GM21360 (cell line): Measurements from ENCODE around the gene TF.
"Not testable (repeated sequence)": the region's sequence is repeated elsewhere in the genome, so short reads cannot be mapped to it uniquely, and the experiment has no call there.

Experiments
- ATAC-seq: cut with Tn5 transposase; IDR thresholded peaks from one replicate; pipeline ENCODE4 v1.9.1; 2021; ENCODE audit warnings: mild to moderate bottlenecking, moderate library complexity; ENCODE audit not compliant: unreplicated experiment

Gene TF

DNA sequence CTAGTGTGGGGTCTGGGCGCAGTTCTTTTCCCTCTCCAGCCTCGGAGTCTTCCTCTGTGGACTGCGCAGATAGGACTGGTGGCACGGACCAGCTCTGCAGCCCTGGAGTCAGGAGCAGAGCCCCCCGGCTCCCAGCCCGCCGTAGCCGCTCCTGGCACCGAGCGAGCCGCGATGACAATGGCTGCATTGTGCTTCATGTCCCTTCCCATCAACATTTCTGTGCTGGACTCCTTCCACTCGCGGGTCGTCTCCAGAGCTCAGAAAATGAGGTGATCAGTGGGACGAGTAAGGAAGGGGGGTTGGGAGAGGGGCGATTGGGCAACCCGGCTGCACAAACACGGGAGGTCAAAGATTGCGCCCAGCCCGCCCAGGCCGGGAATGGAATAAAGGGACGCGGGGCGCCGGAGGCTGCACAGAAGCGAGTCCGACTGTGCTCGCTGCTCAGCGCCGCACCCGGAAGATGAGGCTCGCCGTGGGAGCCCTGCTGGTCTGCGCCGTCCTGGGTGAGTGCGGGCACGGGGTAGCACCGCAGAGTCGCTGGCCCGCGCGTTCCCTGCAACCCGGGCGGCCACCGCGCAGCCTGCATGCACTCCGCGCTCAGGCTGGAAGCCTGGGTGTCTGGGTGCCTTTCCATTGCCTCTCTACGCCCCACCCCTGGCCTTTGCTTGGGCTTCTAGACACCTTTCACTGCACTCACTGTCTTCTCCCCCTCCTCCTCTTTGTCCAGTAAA is at the start of gene TF:
TSS of gene TF (plus strand) at position 413 of the 731 bp plus-strand sequence. CDS start at position 461, 48 bp downstream.
- no peak for ATAC-seq

DNA sequence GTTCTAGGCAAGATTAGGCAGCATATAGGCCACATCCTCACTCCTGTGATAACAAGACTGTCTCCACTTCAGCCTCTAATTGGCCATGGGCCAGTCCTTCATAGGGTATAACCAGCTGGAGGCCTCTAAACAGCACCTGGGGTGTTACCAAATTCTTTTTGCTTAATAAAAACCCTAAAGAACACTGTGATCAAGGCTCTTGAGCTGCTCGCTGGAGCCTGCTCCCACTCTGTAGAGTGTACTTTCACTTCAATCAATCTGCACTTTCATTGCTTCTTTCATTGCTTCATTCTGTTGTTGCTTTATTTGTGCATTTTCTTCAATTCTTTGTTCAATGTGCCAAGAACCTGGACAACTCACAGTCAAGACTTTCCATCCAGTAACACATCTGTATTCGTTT is 48.2 kb upstream of the TF start:
- no peak for ATAC-seq

DNA sequence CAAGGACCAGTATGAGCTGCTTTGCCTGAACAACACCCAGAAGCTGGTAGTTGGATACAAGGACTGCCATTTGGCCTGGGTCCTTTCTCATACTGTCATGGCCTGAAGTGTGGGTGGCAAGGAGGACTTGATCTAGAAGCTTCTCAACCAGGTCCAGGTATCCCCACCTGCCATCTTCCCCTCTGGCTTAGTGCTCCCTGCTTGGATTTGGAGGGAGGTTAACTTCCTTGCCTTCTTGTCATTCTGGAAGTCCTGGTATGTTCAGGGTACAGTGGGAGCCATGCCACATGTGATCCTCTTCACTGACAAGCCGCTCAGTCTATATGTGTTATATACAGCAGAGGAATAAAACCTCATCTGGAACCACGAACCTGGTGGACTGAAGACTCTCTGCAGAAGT is 46.7 kb upstream of the TF start:
- no peak for ATAC-seq

DNA sequence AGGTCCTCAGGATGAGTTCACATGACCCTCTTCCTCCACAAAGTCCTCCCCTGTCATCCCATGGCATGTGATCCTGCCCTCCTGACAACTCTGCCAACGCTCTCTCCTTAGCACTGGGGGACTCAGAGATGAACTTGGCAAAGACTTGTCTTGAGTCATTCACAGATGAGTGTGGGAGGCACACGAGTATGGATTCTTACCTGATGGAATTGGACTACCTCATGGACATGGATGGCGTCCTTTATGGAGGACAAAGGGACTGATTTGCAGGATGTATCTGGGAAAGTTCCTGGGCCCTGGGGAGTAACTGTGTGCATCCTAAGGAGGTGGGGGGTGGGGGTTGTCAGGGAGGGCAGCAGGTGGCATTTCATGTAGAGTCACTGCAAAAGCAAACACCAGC is 46.3 kb upstream of the TF start:
- ATAC-seq, result no peak

DNA sequence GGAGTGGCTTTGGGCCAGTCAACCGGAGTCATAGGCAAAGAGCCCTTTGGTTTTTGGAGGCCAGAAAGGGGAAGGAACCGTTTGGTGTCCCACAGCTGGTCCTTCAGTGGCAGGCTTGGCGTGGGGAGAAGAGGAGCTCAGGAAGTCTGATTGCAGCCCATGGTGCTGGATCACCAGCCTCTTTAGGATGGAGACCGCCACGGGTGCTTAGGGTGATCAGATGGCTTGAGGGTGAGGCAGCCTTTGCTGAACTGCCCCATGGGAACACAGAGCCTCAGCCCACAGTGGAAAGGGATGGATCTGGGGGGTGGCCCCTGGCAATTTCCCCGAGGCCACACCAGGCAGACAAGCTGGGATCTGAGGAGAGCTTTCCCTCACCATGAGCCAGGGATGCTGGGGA is 45.8 kb upstream of the TF start:
- no peak for ATAC-seq

DNA sequence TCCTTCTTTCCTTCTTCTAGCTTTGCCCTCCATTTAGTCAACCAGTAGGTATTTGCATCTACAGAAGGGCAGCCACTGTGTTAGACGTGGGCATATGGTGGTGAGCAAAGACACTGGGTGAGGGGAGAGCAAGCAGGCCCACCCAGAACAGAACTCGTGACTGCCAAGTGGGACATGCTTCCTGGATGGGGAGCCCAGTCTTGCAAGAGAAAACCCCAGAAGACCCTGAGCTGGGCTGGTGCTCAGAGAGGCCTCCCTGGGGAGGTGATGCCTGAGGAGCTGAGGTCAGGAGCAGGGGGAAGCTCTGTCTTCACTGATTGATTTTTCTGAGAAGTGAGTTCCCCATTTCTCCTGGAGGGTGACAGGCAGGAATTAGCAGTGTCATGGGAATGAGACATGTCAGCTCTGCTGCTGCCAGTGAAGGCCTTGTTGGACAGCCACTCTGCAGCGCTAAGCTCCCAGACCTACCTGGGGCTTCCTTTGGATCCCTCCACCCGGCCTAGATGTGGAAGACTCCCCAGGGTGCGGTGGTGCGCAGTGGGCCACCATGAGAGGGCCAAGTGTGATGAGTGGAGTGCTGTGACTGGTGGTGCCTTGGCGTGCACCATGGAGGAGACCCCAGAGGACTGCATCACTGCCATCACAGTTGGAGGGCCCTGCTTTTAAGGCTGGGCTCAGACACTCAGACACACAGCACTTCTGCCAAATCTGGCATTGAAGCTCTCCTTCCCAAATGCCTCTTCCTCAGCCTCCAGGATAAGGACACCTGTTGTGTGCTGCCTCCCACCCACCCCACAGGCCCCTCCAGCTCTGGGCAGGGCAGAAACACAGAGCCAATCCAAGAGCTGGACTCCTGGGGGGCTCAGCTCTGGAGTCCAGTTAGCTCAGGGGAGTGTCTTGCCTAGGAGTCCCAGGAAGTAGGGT is 44.5 kb upstream of the TF start:
- no peak for ATAC-seq

DNA sequence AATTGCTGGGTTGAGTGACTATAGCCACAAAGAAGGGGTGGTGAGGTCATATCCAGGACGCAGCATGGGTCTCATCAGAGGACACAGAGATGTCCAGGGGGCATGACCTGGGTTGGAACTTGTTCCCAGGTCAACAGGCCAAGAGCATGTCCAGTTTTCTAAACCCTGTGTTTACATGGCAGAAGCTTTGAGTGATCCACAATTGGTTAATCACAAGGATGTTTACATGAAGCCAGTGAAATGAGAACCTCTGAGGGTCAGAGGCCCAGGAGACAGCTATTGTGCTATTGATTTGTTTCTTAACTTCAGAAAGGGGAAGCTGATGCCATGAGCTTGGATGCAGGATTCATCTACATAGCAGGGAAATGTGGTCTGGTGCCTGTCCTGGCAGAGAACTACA is 42.3 kb upstream of the TF start:
- ATAC-seq, result no peak

DNA sequence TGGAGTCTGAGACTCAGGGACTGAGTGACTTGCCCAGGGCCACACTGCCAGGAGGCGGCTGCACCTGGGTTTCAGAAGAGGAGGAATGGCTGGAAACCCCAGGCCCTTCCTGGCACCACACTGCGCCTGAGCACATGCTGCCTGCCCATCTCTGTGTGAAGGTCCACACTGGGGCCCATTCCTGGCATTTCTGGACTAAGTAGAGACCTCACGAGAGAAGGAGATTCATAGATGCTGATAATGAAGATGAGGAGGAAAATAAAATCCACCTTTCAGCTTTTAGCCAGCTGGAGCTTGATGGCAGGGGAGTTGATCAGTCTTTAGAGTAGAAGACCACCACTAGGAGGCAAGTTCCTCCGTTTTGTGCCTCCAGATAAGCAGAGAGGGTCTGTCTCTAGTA is 40.2 kb upstream of the TF start:
- no peak for ATAC-seq

DNA sequence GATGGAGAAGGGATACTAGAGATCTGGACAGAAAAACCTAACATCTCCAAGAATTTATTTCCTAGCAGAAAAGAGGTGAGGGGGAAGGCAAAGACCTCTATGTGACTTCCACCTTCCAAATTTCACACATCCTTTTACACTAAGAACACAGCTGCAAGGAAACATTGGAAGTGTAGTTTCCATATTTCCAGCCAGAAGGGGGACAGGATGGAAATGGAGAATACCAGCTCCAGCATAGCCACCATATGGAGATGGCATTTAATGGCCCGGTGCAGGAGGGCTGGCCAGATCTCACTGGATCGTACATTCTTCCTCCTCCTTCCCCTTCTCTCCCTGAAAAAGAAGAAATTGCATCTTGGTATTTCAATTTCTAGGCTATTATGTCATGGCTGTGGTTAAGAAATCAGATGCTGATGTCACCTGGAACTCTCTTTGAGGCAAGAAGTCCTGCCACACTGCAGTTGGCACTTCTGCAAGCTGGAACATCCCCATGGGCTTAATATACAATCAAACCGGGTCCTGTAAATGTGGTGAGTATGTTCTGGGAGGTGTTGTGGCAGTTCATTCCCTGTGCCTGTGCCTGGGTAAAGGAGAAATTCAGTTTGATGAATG is 36.9 kb upstream of the TF start:
- no peak for ATAC-seq

DNA sequence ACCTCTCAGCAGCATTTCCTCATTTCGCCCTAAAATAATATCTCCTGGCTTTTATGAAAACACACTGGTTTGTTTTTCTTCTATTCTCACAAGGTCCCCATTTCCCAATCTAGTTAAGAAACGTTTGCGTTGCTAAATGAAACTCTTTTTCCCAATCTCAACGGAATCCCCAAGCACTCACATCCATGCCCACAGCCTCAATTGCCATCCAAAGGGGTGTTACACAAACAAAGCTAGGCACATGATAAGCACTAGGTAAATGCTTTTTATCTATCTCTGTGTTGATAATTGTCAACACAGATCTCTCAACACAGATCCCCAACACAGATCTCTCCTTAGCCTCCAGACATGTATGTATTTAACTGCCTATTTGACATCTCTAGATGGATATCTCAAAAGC is 35.2 kb upstream of the TF start:
- no peak for ATAC-seq

DNA sequence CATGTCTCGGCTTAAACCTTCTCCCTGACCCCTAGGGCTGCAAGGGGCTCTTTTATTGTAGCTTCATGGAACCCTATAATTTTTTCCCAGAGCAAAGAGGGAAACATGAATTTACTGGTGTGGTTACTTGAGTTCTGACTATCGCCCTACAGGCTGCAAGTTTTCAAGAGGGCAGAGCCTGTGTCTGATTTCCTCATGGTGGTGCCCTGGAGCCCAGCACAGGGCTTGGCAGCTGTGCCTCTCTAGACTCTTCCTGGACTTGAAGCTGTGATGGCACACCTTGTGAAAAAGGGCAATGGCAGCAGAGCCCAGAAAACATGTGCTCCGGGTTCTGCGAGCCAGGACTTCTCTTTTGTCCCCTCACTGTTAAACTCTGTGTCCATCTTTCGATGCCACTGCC is 34.2 kb upstream of the TF start:
- no peak for ATAC-seq

DNA sequence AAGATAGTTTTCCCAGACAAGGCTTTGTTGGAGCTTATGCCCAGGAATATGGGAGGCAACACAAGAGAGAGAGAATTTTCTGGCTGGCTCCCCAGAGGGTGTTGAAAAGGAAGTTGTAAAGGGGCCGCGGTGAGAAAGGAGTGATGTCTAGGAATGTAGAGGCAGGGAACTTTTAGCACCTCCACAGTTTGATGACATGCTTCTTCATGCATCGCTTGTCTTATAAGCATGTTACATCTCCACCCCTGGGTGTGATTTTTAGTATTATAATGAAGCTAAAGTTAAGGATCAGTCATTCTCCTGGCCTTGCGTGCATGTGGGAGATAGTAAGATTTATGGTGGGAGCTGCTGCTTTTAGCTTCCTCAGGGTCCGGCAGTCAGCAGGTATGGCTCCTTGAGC is 32.8 kb upstream of the TF start:
- ATAC-seq, result no peak

DNA sequence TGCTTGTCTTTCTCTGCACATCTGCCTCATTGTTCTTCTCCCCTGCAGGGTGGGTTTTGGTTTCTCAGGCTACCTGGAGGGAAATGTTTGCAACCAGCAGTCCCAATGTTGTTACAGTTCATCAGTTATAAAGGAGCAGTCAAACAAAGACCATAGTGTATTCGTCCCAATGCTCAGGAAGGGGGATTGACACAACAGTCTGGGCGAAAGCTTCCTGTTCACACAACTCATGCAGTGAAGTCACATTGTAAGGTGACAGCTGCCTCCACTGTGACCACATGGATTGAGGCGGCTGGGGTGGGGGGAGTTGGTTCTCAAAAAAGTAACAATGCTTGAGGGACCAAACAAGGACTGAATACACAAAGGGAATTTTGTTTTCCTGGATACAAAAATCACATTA is 28.8 kb upstream of the TF start:
- ATAC-seq, result no peak

DNA sequence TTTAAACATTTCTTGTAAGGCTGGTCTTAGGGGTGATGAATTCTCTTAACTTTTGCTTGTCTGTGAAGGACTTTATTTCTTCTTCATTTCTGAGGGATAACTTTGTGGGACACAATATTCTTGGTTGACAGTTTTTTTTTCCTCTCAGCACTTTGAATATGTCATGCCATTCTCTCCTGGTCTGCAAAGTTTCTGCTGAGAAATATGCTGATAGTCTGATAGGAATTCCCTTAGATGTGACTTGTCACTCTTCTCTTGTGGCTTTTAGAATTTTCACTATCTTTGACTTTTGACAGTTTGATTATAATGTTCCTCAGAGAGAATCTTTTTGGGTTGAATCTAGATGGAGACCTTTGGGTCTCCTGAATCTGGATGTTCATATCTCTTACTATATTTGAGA is 23.3 kb upstream of the TF start:
- no peak for ATAC-seq

DNA sequence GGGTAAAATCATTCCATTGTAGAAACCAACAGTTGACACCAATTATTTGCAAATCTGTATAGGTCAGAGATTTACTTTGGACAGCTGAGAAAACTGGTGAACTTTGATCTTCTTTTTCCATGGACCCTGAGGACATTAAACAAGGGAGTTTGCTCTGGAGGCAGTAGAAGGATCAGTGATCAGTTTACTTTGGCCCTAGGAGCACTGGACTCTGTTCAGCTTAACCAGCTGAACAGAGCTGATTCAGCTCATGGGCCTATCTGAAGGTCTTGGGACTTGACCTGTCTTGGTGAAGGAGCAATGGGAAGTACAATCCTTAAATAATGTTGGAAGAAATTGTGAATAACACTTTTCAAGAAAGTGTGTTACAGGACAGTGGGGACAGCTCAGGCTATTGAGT is 15.2 kb upstream of the TF start:
- ATAC-seq, result no peak

DNA sequence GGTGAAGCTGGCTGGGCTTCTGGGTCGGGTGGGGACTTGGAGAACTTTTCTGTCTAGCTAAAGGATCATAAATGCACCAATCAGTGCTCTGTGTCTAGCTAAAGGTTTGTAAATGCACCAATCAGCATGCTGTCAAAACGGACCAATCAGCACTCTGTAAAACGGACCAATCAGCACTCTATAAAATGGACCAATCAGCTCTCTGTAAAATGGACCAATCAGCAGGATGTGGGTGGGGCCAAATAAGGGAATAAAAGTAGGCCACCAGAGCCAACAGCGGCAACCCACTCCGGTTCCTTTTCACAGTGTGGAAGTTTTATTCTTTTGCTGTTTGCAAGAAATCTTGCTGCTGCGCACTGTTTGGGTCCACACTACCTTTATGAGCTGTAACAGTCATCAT is 14.0 kb upstream of the TF start:
- not testable (repeated sequence) for ATAC-seq

DNA sequence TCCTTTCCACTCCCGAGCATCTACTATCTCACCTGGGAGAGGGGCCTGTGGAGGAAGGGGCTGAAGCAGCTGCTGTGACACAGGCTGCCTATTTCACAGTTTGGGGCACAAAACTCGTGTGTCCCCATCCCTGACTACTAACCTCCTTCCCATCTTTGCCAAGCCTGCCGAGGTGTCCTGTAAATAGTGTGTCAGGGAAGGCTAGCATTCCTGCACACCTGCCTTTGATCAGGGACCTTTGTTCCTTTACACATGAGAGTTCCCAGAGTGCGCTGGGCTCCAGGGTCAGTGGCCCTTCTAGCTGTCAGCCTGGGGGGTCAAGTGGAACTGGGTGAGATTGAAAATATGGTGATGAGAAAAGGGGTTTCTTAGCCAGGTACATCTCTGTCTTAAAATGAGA is 13.0 kb upstream of the TF start:
- ATAC-seq, result no peak

DNA sequence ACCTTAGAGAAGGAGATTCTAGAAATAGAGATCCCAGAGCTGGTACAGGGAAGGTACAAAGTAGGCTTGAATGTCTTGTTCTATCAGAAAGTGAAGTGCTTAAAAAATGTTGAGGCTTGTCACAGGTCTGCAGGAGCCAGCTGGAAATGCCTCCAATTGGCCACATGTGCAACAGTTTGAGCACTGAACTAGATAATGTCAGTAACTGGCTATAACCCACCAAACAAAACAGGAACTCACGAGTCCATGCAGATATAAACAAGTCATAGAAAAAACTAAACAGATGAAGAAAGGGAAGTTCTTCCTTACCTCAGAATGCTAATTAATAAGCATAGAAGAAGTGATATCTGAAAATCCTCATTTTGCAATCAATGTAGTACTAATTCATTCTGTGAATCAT is 11.9 kb upstream of the TF start:
- ATAC-seq, result no peak

DNA sequence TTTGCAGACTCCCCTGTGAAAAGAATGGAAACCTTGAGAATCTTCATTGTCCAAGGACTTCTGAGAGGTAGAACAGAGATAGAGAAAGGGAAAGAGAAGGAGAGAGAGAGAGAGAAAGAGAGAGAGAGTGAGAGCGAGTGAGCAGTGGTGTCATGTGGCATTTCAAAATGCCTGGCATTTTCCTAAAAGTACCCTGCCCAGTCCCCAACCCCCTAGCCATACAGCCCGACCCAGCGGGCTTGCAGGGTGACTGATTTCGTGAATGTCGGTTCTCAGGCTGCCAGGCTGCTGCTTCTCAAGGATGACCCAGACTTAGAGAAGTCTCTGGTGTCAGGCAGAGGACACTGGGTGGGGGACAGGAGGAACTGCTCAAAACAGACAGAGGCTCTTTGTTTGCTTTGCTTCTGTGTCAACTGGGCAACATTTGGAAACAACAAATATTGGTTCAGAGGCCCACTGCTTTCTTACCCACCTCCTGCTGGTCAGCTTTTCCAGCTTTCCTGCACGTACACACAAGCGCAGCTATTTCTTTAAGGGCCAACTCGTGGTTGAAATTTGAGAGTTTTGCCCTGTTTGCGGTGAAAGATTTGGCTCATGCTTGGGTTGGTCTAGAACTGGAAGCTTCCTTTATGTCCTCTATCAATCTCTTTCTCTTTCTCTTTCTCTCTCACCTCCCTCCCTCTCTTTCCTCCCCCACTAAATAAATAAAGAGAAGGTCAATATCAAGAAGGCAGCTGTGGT is 3.7 kb upstream of the TF start:
- ATAC-seq, result no peak

DNA sequence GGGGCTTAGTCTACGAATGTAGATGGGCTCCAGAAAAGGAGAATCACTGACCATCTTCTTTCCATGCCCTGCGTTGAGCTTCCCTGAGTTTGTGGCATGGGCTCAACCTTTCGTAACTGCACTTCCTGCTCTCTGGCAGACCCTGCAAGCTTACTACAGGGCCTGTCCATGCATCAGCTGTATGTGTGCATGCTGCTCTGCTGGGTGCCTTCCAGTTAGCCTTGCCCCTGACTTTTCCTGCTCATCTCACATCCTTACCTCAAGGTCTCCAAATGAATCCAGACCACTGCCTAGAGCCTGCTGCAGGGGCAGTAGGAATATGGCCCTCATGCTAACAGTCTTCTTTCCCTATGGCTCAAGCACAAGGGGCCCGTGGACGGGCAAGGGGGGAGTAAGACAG is 2.0 kb upstream of the TF start:
- no peak for ATAC-seq

DNA sequence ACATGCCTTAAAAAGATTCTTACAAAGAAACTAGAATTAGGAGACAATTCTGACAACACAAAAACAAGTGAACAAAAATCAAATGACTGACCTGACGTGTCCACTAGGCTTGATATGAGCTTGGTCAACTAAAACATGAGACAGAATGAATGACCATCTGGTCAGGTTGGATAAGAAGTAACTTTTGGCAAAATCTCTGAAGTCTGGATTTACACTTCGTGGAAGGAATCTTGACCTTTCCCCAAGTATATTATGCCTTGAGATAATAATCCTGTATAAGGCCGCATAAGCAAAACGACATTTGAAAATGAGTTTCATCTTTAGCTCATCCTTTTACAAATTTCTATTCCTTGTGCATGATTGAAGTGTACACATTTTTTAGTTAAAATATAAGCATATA is 1.1 kb upstream of the TF start:
- ATAC-seq, result no peak
